Heart right ventricle (tissue), 16 donors: ENCODE results near the gene PAPPA. TPM values are rescaled to one million over a fixed set of nuclear protein-coding genes. Genes with fewer than 3 reads are reported as not detected.

Experiments used
- ATAC-seq, 8 donors: fragments of 200-7000 bp; cut with Tn5 transposase; one replicate each; pipeline ENCODE4 v1.9.1; 2020; ENCODE audit warnings: mild to moderate bottlenecking in 8 of 8, moderate library complexity in 8 of 8, moderate number of reproducible peaks in 1 of 8
- DNase-seq, 2 donors: peaks; one replicate each; pipeline ENCODE4 v3.0.0-alpha.2; 2020
- H3K27ac ChIP-seq, 10 donors: fragments of 200-600 bp; sonication (generic) in 2 of 10; one replicate each; pipeline versions ENCODE4 v1.5.0 to v1.8.0; 2020 to 2022; ENCODE audit warnings: mild to moderate bottlenecking in 3 of 10
- H3K27me3 ChIP-seq, 7 donors: fragments of 200-600 bp; one replicate each; pipeline ENCODE4 v1.8.0; 2021 to 2022; ENCODE audit warnings: mild to moderate bottlenecking in 2 of 7
- H3K36me3 ChIP-seq, 9 donors: fragments of 200-600 bp; sonication (generic) in 1 of 9; one replicate each; pipeline versions ENCODE4 v1.5.0 to v1.8.0; 2020 to 2022; ENCODE audit warnings: mild to moderate bottlenecking in 2 of 9
- H3K4me1 ChIP-seq, 9 donors: fragments of 200-600 bp; sonication (generic) in 1 of 9; one replicate each; pipeline versions ENCODE4 v1.5.0 to v1.8.0; 2020 to 2022; ENCODE audit warnings: mild to moderate bottlenecking in 4 of 9
- H3K4me3 ChIP-seq, 10 donors: fragments of 200-600 bp; sonication (generic) in 2 of 10; one replicate each; pipeline versions ENCODE4 v1.5.0 to v1.8.0; 2020 to 2022; ENCODE audit warnings: mild to moderate bottlenecking in 7 of 10, moderate library complexity in 2 of 10
- H3K9me3 ChIP-seq, 11 donors: fragments of 200-600 bp in 10 of 11; sonication (generic) in 2 of 11; one replicate each; pipeline versions ENCODE4 v1.5.0 to v1.8.0; 2013 to 2022; ENCODE audit warnings: mild to moderate bottlenecking in 2 of 11, control low read depth in 1 of 11, moderate library complexity in 1 of 11
- WGBS, 2 donors: extraction: QIAGEN DNeasy Blood & Tissue Kit; methylation state at CpG; one replicate each; pipeline ENCODE4 v1.1.7; 2013; ENCODE audit warnings: inconsistent platforms in 1 of 2; 5-methylcytosine and 5-hydroxymethylcytosine counted together
- intact Hi-C, 10 donors: fragments of 100-400 bp; cut with DNase I; formaldehyde crosslinking; loops; one replicate each; pipeline versions ENCODE4 v1.11.1 to v1.14.2; 2022
- polyA plus RNA-seq, 2 donors: library from polyadenylated mRNA; stranded (reverse); fragments of 200-250 nt; gene quantifications; one replicate each; pipeline ENCODE4 v1.2.3, GENCODE V29; 2013
- total RNA-seq, 10 donors: library from RNA; stranded (reverse); fragmentation: NEBNext Ultra II Directional in 3 of 10; extraction: Animal tissue kit (Norgen Biotek cat#: 25700) in 3 of 10; gene quantifications; one replicate each; pipeline versions ENCODE4 v1.2.1 to v1.2.4, GENCODE V29; 2021 to 2023
- TF ChIP-seq, protein P1 (sequence below), 9 donors: fragments of 200-600 bp; sonication (generic) in 2 of 9; IDR thresholded peaks; one replicate each; pipeline versions ENCODE4 v1.5.0 to v1.8.0; 2021 to 2022; ENCODE audit warnings: antibody characterized with exemption in 9 of 9, mild to moderate bottlenecking in 5 of 9, moderate library complexity in 1 of 9
- donor health status: Arrhythmogenic right ventricular cardiomyopathy.
- donor health status: ischemic (EF 13 %, LVEDD 7.1; RV severe dilation, severe dysfunction).
- donor health status: healthy with polysubstance abuse.
- donor health status: DM: no; HTN: yes; CAD: no.
- donor health status: DM: no; HTN: no; CAD: no.
- donor health status: ischemic (EF 25% LVEDD 6.9; RV normal size, moderate dysfunction).
- donor health status: ischemic (EF 25% LVEDD 5.7; RV mildly dilated, moderate dysfunction).
- donor health status: healthy.
- donor health status: DM: yes; HTN: yes; CAD: no.
- donor health status: Ischemic cardiomyopathy.
- donor health status: ischemic (EF 35%, LVEDD 5.7; RV mildly dilated, moderate dysfunction).
- donor health status: nonischemic (EF 11% LVEDD 7.7; RV severe dilation, severe dysfunction).
- donor health status: DM: yes; HTN: yes; CAD: no.
- donor health status: PGD.
- donor health status: ischemic (EF 29% LVEDD 5.4; RV normal size, mild dysfunction).
- donor health status: nonischemic (EF 23%, LVEDD 6.1; RV moderate dilation, normal function).

The PAPPA gene
- total and polyA plus RNA-seq, 12 donors = 0.15 to 3.4 (median 1.2) TPM

DNA sequence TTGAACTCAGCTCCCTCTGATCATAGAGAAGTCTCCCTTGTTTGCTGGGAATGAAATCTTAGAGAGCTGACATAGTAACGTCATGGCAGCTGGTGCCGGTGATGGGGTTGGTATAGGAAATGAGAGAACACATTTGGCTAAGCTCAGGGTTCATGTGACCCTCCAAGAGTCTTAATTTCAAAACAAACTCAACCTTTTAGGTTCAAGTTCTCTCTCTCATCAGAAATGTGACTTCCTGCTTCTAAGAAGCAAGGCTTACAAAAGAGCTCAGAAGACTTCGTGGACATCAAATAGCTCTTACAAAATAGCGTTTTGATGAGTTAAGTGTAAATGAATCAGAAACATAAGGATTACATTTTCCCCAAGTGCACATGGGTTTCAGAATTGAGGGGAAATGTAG, 97.3 kb downstream of the PAPPA start:
- ATAC-seq (no peak), DNase-seq (no peak)
- TF ChIP-seq, protein P1, sequence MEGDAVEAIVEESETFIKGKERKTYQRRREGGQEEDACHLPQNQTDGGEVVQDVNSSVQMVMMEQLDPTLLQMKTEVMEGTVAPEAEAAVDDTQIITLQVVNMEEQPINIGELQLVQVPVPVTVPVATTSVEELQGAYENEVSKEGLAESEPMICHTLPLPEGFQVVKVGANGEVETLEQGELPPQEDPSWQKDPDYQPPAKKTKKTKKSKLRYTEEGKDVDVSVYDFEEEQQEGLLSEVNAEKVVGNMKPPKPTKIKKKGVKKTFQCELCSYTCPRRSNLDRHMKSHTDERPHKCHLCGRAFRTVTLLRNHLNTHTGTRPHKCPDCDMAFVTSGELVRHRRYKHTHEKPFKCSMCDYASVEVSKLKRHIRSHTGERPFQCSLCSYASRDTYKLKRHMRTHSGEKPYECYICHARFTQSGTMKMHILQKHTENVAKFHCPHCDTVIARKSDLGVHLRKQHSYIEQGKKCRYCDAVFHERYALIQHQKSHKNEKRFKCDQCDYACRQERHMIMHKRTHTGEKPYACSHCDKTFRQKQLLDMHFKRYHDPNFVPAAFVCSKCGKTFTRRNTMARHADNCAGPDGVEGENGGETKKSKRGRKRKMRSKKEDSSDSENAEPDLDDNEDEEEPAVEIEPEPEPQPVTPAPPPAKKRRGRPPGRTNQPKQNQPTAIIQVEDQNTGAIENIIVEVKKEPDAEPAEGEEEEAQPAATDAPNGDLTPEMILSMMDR (IDR thresholded peaks at IDR 0.05) = no peak
- Histone ChIP-seq H3K36me3 (no peaks in the 10 kb centered on the region), H3K4me3 (no peak overlapping the region), H3K9me3 (no peaks in the 10 kb centered on the region), H3K27me3 (no peaks in the 10 kb centered on the region), H3K4me1 (no peaks in the 10 kb centered on the region), H3K27ac (no peak overlapping the region)
- intact Hi-C loops = no loop called here
- 82 to 83% methylated on average over 4 of the region's 4 CpGs for WGBS, 2 donors

- TF ChIP-seq, protein P1 (IDR thresholded peaks at IDR 0.05) = no peak
- no peak for DNase-seq
- Histone ChIP-seq H3K27ac (no peak overlapping the region), H3K9me3 (no peaks in the 10 kb centered on the region), H3K4me3 (no peak overlapping the region), H3K36me3 (no peaks in the 10 kb centered on the region), H3K4me1 (no peaks in the 10 kb centered on the region), H3K27me3 (no peaks in the 10 kb centered on the region)
- intact Hi-C loops = no loop called here
- WGBS, 2 donors = 55 to 65% methylated on average over 5 of the region's 5 CpGs
- ATAC-seq = no peak
These were observed 97.8 kb downstream of the PAPPA start for GRCh38 chr9:116251366-116251765.

DNA sequence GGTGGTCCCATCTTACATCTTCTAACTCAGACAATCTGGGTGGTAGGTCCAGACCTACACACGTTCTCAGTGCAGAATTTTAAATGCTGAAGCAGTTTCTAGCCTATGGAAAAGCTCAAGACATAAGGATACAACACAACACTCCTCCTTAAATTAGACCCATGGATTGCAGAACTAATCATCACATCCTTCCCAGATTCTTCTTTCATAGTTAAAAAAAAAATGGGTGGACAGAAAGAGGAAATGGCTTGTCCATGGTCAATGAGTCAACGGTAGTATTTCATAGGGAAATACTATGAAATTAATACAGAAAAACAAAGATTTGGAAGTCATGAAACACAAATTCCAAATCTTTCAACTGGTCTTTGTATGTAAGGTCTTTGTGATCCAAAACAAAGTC, 106.9 kb downstream of the PAPPA start:
- H3K4me1 ChIP-seq = no peaks in the 10 kb centered on the region
- no peaks in the 10 kb centered on the region for H3K36me3 ChIP-seq
- TF ChIP-seq, protein P1 (IDR thresholded peaks at IDR 0.05) = no peak
- WGBS, 2 donors = 76 to 82% methylated on average over 2 of the region's 2 CpGs
- DNase-seq (no peak), ATAC-seq (no peak)
- no peak overlapping the region for H3K4me3 ChIP-seq
- no peaks in the 10 kb centered on the region for H3K27me3 ChIP-seq
- no peak overlapping the region for H3K27ac ChIP-seq
- no peaks in the 10 kb centered on the region for H3K9me3 ChIP-seq
- intact Hi-C loops = no loop called here

DNA sequence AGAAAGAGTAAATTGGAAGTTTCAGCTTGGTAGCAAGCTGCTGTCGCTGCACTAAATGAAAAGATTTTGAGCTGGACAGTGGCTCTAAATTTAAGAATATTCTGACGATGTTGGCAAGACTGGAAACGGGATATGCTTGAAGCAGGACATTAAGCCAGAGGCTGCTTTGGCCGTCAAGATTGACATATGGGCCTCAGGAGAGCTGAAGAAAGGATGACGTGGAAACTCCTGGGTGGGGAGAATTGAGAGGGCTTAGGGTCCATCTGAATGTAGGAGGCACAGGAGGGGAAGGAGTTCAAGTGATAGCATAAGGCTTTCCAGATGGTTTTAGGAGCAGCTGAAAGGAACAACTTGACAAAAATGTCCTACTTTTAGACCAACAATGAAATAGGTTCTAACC, 108.9 kb downstream of the PAPPA start:
- Histone ChIP-seq H3K4me3 (no peak overlapping the region), H3K4me1 (no peaks in the 10 kb centered on the region), H3K36me3 (no peaks in the 10 kb centered on the region), H3K9me3 (no peaks in the 10 kb centered on the region), H3K27me3 (no peaks in the 10 kb centered on the region), H3K27ac (no peak overlapping the region)
- no peak for ATAC-seq
- TF ChIP-seq, protein P1 (IDR thresholded peaks at IDR 0.05) = no peak
- no peak for DNase-seq
- WGBS, 2 donors = 54 to 63% methylated on average over 5 of the region's 5 CpGs
- intact Hi-C loops = no loop called here

DNA sequence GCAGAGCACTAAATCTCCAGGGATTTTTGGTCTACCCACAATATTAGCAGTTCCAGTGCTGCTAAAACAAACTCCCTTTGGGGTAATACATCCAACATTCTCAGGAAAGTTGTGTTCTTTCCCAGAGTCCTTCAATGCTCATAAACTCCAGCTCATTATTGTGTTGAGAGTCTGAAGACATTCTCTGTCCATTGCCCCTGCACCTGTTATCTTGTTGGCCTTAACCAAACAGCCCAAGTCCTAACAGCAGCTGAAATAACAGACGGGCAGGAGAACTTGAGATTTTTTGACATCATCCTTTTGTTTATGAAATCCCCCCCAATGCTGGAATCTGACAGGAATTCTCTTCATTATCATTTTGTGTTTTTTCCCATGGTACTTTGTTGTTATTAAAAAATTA, 110.8 kb downstream of the PAPPA start:
- H3K4me1 ChIP-seq = no peaks in the 10 kb centered on the region
- no peaks in the 10 kb centered on the region for H3K27me3 ChIP-seq
- no peaks in the 10 kb centered on the region for H3K9me3 ChIP-seq
- TF ChIP-seq, protein P1 (IDR thresholded peaks at IDR 0.05) = no peak
- WGBS, 2 donors = 67 to 73% methylated on average over 1 of the region's 1 CpG
- DNase-seq (no peak), ATAC-seq (no peak)
- no peak overlapping the region for H3K4me3 ChIP-seq
- H3K36me3 ChIP-seq = no peaks in the 10 kb centered on the region
- intact Hi-C loops = no loop called here
- no peak overlapping the region for H3K27ac ChIP-seq
